ELR (cell line): ENCODE results near the gene SPC24.
A peak's percentile ranks its signal among the peaks of the same experiment; 100 is the strongest.
"Not testable (repeated sequence)": the region's sequence is repeated elsewhere in the genome, so short reads cannot be mapped to it uniquely, and the experiment has no call there.

Experiments used
- DNase-seq: peaks from one replicate; pipeline ENCODE4 v3.0.0-alpha.2; 2015; ENCODE audit warnings: low read depth

The SPC24 gene

GRCh38 chr19:11191934-11192333 is 36.4 kb upstream of the SPC24 start:
- DNase-seq = no peak

DNA sequence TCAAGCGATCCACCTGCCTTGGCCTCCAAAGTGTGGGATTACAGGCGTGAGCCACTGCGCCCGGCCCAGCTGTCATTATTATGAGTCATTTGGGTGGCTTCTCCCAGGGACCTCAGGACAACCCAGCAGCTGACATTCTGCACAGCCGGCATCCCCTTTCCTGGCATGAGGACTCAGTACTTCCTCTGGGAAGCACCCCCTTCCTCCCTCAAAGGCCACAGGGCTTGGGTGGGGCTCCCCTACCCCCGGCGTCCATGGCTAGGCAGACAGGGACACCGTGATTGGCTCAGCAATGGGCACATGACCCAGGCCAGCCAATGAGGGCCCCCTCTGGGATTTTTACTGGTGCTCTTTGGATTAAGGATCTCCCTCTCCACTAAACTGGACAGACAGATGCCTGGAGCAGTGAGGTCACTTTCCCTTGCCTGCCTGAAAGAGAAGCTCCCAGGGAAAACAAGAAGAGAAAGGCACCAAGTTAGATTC is 35.7 kb upstream of the SPC24 start:
- DNase-seq = peak; percentile 82

DNA sequence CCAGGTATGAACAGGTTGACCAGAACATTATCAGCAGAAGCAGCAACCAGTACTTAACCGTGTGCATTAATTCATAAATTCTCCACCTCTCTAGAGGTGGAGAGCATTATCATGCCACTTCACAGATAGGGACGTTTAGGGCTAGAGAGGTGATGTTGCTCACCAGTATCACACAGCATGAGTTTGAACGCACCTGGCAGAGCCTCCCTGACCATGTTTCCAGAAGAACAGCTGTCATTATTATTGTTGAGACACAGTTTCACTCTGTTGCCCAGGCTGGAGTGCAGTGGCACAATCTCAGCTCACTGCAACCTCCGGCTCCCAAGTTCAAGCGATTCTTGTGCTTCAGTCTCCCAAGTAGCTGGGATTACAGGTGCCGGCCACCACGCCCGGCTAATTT is 34.9 kb upstream of the SPC24 start:
- no peak for DNase-seq

DNA sequence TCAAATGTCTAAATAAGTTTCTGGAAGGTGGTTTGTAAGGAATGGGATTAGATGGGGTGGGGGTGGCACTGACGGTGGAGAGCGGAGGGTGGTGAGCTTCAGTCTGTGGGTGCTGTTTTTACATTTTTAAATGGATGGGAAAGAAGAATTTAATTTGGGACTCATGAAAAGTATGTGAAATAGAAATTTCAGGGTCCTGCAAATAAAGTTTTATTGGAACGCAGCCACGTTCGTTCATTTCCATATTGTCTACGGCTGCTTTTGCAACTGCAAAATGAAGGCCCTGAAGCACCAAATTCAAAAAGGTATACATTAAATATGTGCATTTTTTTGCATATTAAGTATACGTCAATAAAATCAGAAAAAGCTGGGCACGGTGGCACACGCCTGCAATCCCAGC is 31.9 kb upstream of the SPC24 start:
- DNase-seq = no peak

DNA sequence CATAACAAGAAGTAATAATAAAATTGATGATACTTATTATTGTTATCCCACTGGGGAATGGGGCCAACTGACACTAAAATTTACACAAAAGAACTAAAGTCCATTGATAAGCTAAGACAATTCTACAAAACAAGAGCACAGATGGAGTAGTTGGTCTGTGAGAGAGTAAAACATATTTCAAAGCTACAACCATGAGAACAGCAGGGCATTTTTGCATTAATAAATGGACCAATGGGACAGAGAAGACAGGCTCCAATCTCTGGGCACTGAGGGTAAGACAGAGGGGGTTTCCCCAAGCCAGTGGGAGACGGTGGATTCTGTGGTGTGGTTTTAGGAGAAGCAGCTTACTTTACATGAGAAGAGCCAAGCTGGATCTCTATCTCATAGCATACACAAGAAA is 27.4 kb upstream of the SPC24 start:
- no peak for DNase-seq

- no peak for DNase-seq
Observed at GRCh38 chr19:11181488-11181887, 25.9 kb upstream of the SPC24 start.

- DNase-seq = not testable (repeated sequence)
Observed at GRCh38 chr19:11180975-11181374, 25.4 kb upstream of the SPC24 start.

DNA sequence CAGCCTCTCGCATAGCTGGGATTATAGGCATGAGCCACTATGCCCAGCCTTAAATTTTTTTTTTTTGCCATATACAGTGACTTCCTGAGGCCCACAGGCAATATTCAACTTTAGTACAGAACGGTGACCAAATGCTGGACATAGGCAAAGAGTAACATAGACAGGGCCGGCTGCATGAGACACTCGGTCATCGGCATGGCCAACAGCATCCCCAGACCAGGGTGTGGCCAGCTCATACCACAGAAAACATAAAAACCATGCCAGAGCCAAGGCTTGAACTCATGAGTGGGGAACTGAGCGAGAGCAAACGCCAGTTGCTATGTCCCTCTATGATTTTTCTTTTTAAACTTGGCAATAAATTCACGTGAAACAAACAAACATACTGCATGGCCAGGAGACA is 24.8 kb upstream of the SPC24 start:
- DNase-seq = no peak

GRCh38 chr19:11179716-11180297 is 24.2 kb upstream of the SPC24 start:
- no peak for DNase-seq

GRCh38 chr19:11179145-11179465 is 23.5 kb upstream of the SPC24 start:
- DNase-seq = not testable (repeated sequence)

DNA sequence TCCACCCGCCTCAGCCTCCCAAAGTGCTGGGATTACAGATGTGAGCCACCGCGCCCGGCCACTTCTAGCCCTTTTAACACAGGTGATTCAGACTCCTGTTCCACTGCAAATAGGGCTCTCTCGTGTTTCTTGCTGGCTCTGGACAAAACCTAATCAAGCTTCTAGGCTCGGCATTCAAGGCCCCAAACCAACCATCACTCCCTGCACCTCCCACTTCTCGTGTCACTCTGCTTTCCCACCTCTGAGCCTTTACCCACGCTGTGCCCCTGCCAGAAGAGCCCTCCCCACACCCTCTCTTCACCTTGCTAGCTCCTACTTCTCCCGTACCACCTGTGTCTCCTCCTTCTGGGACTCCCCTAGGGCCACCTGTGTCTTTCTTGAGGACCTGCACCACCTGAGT is 22.0 kb upstream of the SPC24 start:
- DNase-seq = no peak

DNA sequence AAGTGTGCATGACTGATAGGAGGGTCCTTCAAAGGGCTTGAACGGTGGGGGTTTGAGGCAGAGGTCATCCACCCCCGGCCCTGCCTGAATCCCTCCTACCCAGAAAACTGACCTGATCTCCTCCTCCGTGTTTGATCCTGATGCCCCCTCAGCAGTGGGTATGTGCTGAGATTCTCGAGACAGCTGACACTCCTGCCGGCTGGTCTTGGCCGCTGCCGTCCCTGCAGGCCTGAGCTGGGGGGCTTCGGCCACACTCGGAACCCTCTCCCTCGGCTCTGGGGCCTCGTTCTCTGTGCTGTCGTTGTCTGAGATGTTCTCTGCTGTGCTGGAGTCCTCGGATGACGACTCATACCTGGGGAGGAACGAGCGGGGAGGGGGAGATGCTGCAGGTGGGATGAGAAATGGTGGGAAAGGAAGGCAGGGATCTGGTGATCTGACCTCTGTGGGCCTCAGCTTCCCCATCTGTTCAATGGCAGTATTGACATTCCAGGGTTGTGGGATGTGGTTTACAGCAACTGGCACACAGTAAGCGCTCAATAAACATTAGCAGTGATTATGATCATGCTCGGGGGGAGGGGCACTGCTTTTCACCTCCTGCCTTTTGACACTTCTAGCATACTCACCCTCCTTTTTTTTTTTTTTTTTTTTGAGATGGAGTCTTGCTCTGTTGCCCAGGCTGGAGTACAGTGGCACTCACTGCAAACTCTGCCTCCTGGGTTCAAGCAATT is 21.0 kb upstream of the SPC24 start:
- DNase-seq = peak; percentile 33

GRCh38 chr19:11175920-11176319 is 20.3 kb upstream of the SPC24 start:
- no peak for DNase-seq

DNA sequence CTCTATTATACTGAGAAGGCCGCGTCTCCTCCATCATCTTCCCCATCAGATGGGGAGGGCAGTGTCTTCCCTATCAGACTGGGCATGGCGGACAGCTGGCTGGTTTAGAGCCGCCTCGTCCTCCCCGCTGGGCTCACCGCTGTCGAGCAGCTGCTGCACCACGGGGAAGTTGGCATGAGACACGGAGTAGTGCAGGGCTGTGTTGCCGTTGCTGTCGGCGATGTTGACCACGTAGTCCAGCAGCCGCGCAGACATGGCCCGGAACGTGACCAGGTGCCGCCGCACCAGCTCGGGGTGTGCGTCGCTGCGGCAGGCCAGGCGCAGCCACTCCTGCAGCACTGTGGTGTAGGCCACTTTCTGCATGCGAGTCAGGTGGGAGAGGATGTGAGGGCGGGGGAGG is 18.8 kb upstream of the SPC24 start:
- DNase-seq = no peak

- DNase-seq = no peak
Observed at GRCh38 chr19:11173516-11174155, 18.1 kb upstream of the SPC24 start.

GRCh38 chr19:11172576-11172975 is 17.0 kb upstream of the SPC24 start:
- DNase-seq = no peak

- DNase-seq = no peak
Observed at GRCh38 chr19:11171144-11171543, 15.6 kb upstream of the SPC24 start.

GRCh38 chr19:11169896-11170678 is 14.5 kb upstream of the SPC24 start:
- no peak for DNase-seq

GRCh38 chr19:11168568-11168967 is 13.0 kb upstream of the SPC24 start:
- DNase-seq = peak; percentile 99

- peak; percentile 94 for DNase-seq
Observed at GRCh38 chr19:11166281-11167142, 10.9 kb upstream of the SPC24 start.

GRCh38 chr19:11165486-11166030 is 10.0 kb upstream of the SPC24 start:
- peak; percentile 60 for DNase-seq
